ENCODE measurements around the gene HKDC1. TPM values are rescaled to one million over a fixed set of nuclear protein-coding genes. Genes with fewer than 3 reads are reported as not detected.

Gene HKDC1, protein sequence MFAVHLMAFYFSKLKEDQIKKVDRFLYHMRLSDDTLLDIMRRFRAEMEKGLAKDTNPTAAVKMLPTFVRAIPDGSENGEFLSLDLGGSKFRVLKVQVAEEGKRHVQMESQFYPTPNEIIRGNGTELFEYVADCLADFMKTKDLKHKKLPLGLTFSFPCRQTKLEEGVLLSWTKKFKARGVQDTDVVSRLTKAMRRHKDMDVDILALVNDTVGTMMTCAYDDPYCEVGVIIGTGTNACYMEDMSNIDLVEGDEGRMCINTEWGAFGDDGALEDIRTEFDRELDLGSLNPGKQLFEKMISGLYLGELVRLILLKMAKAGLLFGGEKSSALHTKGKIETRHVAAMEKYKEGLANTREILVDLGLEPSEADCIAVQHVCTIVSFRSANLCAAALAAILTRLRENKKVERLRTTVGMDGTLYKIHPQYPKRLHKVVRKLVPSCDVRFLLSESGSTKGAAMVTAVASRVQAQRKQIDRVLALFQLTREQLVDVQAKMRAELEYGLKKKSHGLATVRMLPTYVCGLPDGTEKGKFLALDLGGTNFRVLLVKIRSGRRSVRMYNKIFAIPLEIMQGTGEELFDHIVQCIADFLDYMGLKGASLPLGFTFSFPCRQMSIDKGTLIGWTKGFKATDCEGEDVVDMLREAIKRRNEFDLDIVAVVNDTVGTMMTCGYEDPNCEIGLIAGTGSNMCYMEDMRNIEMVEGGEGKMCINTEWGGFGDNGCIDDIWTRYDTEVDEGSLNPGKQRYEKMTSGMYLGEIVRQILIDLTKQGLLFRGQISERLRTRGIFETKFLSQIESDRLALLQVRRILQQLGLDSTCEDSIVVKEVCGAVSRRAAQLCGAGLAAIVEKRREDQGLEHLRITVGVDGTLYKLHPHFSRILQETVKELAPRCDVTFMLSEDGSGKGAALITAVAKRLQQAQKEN
- total RNA-seq = 0.18 and 0.19 TPM in 2 replicates

GRCh38 chr10:69220041-69220451 is at the start of gene HKDC1:
HKDC1 (plus strand) TSS chr10:69220332; CDS start chr10:69220436, 104 bp downstream.

DNA sequence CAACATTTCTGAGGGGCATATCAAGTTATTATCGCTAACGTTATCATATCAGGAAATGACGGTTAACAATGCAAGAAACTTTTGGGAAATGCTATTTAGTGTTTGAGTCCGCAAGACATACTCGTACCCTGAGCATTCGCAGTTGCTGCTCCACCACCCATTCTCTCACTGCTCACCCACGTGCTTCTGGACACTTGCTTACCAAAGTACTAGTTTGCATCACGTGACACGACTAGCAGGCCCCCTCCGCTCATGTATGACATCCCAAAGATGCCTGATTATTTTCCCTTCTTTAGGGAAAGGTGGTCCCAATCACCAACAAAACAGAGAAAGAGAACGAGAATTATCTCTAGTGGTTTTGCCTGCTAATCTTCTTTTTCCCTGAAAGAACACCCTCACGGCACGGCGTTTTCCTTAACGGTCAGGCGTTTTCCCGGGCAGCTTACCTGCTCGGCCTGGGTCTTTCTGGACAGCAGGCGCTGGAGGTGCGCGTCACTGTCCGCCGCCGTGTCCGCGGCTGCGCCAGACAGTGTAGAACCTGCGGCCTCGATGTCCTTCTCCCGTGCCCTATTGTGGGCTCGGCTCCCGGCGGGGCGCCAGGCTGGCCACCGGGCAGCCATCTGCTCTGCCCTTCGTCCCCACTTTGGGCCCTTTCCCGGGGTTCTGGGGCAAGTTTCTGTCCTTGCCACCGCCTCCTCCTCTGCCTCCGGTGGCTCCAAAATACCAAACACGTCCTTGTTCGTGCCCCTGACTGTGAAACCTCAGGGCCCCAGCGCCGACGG is 40.2 kb upstream of the HKDC1 start, which contains the start of gene SUPV3L1:
Gene SUPV3L1 (plus strand): TSS at position 492 of the 782 bp plus-strand sequence. CDS start 58 bp downstream, at position 550.

GRCh38 chr10:69278446-69278963 is 58.4 kb downstream of the HKDC1 start, which contains the start of gene HK1:
HK1 (plus strand) TSS chr10:69278496.

Other genes with a start within 250 kb of the HKDC1 start
- 28.1 and 39.1 TPM in 2 replicates for gene KIFBP, start 231.5 kb upstream of the HKDC1 start, total RNA-seq
- 961 and 1,471 TPM in 2 replicates for gene SRGN, start 132.2 kb upstream of the HKDC1 start, total RNA-seq
- 31.3 and 35.5 TPM in 2 replicates for gene VPS26A, start 96.2 kb upstream of the HKDC1 start, total RNA-seq
- 21.8 and 26.0 TPM in 2 replicates for gene SUPV3L1, start 40.1 kb upstream of the HKDC1 start, total RNA-seq
- 143 and 205 TPM in 2 replicates for gene HK1, start 58.2 kb downstream of the HKDC1 start, total RNA-seq
- 0.09 TPM in 2 replicates for gene TACR2, start 196.6 kb downstream of the HKDC1 start, total RNA-seq
- 48.3 and 70.5 TPM in 2 replicates for gene TSPAN15, start 231.1 kb downstream of the HKDC1 start, total RNA-seq